Head of caudate nucleus (tissue), 42 donors: Measurements from ENCODE around the gene FLOT2.
"Not testable (repeated sequence)": the region's sequence is repeated elsewhere in the genome, so short reads cannot be mapped to it uniquely, and the experiment has no call there.

Experiments used
- DNase-seq, 42 donors: peaks; one replicate each; pipeline versions ENCODE4 v3.0.0 to v3.0.0-alpha.2; 2020 to 2021; ENCODE audit warnings: mixed read lengths in 7 of 42
- intact Hi-C: fragments of 100-400 bp; cut with DNase I; formaldehyde crosslinking; loops from one replicate; pipeline ENCODE4 v1.15.0; 2022

The FLOT2 gene

GRCh38 chr17:28896884-28897768 is at the start of gene FLOT2:
Gene FLOT2 (minus strand): TSS chr17:28897733. CDS start chr17:28897574, 159 bp downstream.
- intact Hi-C loops: no loop called here
- DNase-seq: peak; percentile 17 to 85 (median 62)

GRCh38 chr17:28946239-28946638 is 48.7 kb upstream of the FLOT2 start:
- no peak for DNase-seq
- intact Hi-C loops: loop anchor here (5.0 kb wide), 1 partner anchor 44 kb away; the partner anchor contains the start of gene DHRS13

DNA sequence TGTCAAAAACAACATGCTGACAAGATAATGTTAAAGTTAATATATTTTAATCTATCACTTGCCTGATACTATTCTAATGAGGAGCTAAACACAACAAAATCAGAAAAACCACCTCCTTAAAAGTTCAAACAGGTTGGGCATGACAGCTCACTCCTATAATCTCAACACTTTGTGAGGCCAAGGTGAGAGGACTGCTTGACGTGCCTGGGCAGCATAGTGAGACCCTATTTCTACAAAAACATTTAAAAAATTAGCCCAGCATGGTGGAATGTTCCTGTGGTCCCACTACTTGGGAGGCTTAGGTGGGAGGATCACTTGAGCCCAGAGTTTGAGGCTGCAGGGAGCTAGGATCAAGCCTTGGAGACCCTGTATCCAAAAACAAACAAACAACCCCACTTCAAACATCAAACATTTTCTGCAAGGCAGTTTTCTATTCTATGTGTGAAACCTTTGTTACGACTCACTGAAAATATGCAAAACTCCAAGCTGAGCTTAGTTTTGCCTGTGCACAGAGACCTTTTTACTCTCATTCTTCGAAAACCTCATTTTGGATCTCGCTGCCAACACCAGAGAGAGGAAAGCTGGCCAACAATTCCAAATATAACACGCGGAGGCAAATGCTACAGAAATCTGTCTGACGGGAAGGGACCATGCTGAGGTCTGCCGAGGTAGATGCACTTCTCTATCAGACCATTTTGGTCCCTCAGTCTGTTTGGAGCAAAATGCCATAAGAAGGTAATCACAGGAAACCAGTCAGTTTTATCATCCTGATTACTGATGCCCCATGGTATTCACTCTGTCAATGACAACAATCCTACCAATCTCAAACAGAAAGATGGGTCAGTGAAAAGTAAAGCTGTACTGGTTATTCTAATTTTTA is 47.6 kb upstream of the FLOT2 start:
- DNase-seq: peak in 1 of 42 donors; percentile 6
- intact Hi-C loops: loop anchor here (5.0 kb wide), 1 partner anchor 43 kb away; the partner anchor contains the start of gene DHRS13

DNA sequence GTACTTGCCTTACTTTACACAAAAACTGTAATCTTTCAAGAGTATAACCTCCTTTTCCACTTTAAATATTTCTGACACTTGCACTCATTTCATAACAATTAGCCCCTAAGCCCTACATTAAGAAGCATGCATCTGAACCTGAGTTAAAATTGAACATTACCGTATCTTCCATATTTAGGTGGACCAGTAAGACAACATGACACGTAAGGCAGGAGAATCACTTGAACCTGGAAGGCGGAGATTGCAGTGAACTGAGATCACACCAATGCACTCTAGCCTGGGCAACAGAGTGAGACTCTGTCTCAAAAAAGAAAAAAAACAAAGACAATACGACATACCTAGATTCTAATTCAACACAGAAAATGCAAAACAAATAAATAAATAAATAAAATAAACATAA is 46.8 kb upstream of the FLOT2 start:
- intact Hi-C loops: no loop called here
- no peak for DNase-seq

DNA sequence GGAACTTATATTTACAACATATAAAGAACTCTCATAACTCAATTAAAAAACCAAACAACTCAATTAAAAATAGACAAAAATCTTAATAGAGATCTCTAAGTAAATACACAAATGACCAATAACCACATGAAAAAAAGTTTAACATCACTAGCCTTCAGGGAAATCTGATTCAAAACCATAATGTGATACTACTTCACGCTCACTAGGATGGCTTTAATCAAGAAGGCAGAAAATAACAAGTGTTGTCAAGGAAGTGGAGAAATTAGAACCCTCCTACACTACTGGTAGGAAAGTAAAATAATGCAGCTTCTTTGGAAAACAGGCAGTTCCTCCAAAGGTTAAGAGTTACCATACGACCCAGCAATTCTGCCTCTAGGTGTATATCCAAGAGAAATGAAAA is 45.4 kb upstream of the FLOT2 start:
- no peak for DNase-seq
- intact Hi-C loops: no loop called here

DNA sequence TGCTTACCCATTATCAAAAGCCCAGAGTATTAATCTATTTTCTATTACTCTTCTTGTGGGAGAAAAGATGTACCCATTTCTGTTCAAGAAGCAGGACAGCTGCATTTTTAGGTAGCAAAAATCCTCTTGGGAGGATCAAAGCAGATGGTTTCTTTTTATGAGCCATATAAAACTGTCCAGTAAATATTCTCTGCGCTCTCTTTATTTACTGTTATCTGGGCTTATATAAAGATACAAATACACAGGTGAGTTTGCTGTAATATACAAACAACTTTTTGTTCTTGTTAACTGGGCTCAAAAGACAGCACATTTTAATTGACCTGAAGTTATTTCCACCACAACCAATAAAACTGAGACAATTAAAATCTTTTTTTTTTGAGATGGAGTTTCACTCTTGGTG is 43.7 kb upstream of the FLOT2 start:
- intact Hi-C loops: no loop called here
- DNase-seq: no peak

DNA sequence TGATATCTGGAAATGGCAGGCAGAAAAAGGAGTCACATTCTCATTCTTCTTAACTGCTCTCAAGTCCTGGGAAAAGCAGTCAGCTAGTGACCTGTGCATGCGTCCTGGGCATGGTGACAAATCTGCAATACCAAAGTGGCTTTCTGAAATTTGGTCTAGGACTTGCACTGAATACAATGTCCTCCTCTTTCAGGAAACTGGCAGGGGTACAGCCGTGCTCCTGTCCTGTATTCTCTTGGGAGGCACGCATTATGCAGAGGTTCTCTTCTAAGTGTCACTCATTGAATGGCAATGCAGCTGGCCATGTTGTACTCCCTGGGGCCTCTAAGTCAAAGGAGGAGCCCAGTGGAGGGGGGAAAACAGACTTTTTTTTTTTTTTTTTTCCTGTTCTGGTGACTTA is 43.1 kb upstream of the FLOT2 start:
- intact Hi-C loops: no loop called here
- peak in 6 of 42 donors; percentile 5 to 51 (median 26) for DNase-seq

DNA sequence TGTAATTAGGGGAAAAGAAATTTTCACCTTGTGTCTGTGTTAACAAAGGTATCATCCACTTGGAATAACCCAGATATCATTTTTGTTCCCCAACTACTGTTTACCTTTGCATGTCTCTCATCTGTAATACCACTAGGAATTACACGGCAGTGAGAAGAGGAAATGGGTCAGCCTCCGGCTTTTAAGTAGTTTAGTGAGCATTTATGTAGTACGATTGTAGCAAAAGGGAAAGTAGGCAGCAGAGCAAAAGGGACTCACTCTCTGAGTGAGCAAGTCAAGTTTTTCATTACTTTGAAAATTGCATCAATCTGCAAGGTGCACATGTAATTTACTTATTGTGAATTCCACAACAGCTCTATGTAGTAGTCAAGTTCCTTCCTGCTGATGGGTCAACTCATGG is 42.6 kb upstream of the FLOT2 start:
- intact Hi-C loops: no loop called here
- DNase-seq: no peak

DNA sequence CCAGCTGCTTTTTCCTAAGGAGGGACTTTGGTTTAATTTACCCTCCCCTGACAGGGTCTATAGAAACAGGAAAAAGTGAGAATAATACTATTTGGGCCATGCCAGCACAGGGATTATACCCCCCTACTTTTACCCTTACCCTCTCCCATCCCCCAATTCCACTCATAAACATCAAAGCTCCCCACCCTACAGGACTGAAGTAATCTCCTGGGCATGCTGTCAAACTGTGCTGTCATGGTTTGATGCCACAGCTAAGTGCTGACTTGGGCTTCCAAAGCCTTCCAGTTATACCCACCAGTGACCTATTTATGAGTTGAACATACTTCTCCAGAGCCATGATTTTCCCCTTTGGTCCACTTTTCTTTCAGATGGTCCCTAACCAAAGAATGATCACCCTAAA is 41.0 kb upstream of the FLOT2 start:
- peak in 17 of 42 donors; percentile 14 to 79 (median 56) for DNase-seq
- intact Hi-C loops: no loop called here

- intact Hi-C loops: no loop called here
- peak in 20 of 42 donors; percentile 37 to 82 (median 56) for DNase-seq
These were observed 39.7 kb upstream of the FLOT2 start for GRCh38 chr17:28937044-28937729.

DNA sequence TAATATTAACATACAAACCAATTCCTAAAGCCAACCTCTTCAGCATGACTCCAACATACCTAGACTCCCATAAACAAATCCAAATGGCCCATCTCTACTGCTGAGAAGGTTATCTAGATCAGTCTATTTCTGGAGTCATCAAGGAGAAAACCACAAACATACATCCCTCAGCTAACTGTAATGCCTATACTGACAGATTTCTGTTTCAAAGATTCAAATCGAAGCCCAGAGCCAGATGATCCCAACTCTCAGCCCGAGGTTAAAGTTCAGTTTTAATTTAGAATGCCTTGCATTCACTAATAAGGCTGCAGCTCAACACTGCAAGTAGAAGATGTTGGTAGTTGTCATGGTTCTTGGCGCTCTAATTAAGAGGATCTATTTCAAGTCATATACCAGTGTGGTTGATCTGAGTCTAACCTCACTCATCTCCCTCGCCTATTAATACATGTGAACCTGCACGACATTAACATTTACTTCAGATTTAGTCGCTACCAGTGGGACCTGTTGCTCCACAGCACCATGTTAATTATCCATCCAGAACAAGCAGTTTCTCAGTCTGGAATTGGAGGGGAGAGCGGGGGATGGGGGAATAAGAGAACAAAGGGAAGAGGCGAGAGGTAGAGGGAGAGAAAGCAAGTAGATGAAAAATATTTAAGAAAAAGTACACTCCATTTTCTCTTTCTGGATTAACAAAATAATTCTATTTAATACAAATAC is 38.4 kb upstream of the FLOT2 start:
- intact Hi-C loops: no loop called here
- no peak for DNase-seq

GRCh38 chr17:28934508-28934907 is 37.0 kb upstream of the FLOT2 start:
- intact Hi-C loops: not testable (repeated sequence)

DNA sequence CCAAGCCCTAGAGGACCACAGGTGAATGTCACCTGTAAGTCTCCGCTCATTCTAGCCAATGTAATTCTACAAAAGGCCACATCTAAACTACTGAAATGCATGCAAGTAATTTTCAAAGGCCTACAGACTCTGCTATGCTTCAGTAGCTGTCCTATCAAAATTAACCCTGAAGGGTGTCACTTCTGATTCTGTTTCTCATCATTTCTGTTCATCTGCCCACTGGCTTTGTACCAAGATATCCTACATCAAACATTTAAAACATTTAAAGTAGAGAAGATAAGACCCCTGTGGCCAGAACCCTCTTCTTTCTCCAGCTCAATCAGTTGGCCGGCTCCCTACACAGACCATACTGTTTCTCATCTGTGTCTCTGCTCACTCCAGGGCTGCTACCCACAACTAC is 32.3 kb upstream of the FLOT2 start:
- DNase-seq: no peak
- intact Hi-C loops: no loop called here

More at GRCh38 chr17:28934508-28934907, 37.0 kb upstream of the FLOT2 start:
- DNase-seq: not testable (repeated sequence)

DNA sequence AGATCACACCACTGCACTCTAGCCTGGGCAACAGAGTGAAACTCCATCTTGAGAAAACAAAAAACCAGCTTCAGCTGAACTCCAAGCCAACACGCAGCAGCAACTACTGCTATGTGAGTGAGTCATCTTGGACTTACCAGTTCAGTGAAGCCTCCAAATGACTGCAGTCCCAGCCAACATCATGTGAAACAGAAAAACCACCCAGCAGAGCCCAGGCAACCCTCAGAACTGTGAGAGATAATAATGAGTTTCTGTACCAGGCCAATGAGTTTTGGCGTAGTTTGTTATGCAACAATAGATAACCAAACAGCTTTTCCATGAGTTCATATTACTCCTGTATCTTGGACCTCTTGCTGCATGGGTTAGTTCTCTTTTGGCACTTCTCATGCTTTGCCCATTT is 30.5 kb upstream of the FLOT2 start:
- no peak for DNase-seq
- intact Hi-C loops: no loop called here

- intact Hi-C loops: no loop called here
These were observed 29.3 kb upstream of the FLOT2 start for GRCh38 chr17:28926786-28927185.

DNA sequence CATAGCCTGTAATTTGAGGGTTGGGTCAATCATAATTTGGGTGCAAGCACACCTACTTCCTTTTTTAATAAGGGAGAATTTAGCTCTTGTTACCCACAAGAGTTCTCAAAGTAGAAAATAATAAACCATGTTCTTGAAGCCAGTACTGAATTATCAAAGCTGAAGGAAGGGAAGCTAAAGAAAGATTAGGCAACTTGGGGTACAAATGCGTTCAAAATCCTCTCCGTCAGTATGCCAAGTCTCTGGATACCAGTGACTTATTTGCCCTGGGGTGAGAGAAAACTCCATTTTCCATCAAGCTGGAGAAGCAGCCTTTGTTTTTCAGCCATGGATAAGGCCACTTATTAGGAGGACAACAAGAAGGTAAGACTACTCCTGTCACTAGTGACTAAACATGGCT is 28.8 kb upstream of the FLOT2 start:
- intact Hi-C loops: no loop called here
- no peak for DNase-seq

More at GRCh38 chr17:28926786-28927185, 29.3 kb upstream of the FLOT2 start:
- DNase-seq: no peak

DNA sequence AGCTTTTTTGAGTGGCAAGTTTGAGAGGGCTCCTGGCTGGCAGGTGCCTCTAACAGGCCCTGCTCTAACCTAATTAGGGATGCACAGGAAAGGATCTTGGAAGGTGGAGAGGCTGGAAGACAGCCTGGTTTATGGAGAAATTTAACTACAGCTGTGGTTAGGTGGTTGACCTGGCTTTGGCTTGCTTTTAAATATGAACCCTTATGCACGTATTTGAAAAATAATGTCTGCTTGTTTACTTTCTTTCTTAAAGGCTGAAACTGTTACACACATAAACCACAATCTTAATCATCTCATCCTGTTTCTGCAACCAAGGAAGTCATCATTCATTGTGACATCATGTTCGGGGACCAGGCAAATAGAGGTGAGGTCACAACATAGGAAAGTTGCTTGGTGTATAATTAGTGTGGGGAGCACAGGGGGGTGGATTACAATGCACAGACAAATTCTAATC is 28.4 kb upstream of the FLOT2 start:
- intact Hi-C loops: no loop called here
- DNase-seq: no peak

DNA sequence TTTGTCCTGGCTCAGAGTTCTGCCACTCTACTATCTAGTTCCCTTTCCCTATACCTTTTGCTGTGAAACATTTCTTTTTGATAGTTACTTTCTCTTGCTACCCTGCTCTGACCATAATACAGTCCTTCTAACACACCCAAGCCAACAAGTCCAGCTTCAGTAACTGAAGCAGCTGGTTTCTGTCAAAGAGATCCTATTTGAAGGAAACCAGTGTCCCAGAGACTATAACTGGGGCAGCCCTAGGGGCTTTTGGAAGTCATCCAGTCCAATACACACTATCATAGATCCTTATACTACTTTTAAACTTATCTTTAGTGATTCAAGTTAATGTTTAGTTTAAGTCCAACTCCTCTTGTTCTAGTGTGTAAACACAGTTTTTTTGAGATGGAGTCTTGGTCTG is 22.7 kb upstream of the FLOT2 start:
- intact Hi-C loops: no loop called here
- no peak for DNase-seq
